Inflammatory macrophage (primary cell): ENCODE data around the gene HOXD11.

Source experiments
- DNase-seq, 2 donors: peaks; one replicate each; pipeline ENCODE4 v3.0.0-alpha.2; 2020 to 2022
- total RNA-seq, 18 experiments: gene quantifications; one replicate each; lab custom pipeline; 2026; ENCODE audit warnings: mixed read lengths in 6 of 18, inconsistent platforms in 2 of 18; lab: John Stamatoyannopoulos, UW

HOXD11 gene
- total RNA-seq, result 0 to 0.03 (median 0) reads per million in 18 experiments

DNA sequence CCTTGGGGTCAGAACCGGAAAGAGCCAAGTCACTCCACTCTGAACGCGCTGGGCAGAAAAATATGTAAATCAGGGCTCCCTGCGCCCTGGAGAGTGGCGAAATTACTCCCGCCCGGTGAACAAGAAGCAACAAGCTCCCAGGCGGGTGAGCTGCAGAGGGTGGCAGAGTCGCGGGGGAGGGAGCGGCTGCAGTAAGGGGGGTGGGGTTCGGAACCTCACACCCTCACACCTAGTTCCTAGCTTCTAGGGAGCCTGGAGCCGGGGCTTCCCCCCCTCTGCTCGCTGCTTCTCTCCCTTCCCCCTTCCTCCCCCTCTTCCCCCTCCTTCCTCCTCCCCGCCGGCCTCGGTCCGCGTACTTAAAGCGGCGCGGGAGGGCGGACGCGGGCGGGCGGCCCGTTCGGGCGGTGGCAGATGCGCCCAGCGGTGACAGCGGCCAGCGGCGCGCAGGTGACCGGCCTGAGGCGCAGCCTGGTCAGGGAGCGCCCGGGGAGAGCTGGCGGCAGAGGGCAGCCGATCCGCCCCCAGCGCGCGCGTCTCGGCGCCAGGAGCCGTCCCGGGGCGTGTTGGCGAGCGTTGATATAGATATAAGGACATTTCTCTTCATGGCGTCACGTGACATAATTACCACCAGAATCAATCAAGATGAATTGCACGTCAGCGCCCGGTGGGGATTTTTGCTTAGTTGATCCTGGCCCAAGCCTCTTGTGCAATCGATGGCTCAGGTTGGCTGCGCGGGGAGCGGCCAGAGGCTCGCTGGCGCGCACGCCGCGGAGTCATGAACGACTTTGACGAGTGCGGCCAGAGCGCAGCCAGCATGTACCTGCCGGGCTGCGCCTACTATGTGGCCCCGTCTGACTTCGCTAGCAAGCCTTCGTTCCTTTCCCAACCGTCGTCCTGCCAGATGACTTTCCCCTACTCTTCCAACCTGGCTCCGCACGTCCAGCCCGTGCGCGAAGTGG, at the start of gene HOXD11:
HOXD11 (plus strand) TSS at position 700 of the 959 bp plus-strand sequence; CDS start at position 776, 76 bp downstream.
- no peak for DNase-seq

DNA sequence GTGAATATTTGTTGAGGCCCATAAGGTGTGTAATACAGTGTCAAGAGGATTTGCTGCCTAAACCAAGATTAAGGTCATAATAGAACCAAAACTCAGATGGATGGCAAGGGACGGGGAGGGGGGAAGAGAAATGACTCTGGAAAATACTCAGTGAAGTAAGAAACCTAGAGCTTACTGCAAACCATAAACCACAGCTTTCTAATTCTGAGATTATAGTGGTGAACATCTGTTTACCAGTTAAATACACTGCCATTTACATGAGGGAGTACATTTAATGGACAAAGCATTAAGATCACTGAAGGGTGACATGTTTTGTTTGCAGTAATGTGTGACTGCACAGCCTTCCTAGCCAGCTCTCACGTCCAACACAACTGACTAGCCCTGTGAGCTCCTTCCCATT, 43.1 kb upstream of the HOXD11 start:
- no peak for DNase-seq

DNA sequence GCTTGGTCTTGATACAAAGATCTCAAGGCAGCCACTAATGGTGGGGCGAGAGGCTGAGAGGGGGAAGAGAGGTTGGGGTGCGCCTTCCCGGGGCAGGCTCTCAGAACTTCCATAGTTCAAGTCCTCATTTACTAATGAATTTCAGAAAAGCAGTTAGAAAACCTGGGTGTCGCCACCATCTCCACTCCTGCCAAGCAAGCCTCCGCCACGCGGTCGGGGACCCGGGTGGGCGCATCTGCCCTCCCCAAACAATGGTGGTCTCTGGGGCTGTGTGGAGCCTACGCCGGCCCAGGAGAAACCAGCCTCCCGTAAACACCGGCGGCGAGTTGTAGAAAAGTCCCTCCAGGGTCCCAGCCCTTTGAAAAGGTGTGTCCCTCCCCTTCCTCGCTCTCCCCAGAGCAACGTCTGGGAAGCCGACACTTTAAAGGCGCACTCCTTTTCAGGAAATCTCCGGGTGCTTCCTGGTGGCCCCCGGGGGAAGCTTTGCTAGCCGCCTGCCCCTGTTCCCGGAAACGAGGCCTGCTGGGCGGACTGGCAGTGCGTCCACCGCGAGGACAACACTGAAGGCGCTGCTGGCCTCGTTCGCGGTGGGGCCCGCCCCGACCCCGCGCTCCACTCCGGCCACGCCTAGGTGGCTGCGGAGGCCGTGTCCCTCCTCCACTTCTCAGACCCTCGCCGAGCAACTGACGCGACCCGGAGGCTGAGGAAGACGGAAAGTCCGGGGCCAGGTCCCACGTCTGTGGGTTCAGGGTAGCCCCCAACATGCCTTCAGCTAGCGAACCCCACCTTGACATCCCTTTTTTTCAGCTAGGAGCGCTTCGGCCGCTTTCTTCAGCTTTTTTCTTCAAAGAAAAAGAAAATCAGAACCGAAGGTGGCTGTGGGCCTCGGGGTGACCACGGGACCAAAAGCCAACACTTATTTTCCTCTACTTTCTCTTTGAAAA, 40.2 kb upstream of the HOXD11 start:
- DNase-seq, result no peak

DNA sequence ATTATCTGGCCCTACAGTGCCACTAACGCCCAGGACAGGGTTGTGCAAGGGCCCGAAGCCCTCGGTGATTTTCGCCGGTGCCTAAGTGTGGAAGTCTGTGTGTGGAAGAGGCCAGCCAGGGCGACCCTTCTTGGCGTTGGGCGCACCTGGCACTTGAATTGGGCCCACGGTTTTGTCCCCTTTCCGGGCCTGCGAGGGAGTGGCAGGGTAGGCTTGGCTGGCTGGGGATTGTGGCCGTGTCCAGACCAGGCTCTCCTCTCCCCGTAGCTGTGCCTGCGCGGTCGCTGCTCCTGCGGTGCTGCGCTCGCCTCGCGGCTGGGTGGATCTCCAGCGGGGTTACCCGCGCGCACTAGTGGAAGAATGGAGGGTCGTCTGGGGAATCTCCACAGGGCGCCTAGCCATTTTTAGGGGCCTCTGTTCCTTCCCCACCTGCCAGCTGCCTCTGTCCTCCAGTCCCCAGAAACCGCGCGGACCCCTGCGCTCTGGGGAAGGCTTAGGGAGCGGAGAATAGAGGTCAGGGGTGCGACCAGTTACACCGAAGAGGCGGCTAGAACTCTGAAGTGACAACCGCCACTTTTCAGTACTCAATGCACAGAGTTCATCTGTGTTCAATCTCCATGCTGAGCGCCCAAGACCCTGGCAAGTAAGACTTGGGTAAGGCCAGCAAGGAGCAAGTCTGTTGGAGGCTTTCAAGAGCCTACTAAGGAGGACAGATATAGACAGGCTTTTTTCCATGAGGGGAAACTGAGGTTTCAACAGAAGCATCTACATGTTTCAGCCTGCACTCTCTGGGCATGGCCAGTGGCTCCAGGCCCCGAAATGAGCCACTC, 39.3 kb upstream of the HOXD11 start:
- no peak for DNase-seq

DNA sequence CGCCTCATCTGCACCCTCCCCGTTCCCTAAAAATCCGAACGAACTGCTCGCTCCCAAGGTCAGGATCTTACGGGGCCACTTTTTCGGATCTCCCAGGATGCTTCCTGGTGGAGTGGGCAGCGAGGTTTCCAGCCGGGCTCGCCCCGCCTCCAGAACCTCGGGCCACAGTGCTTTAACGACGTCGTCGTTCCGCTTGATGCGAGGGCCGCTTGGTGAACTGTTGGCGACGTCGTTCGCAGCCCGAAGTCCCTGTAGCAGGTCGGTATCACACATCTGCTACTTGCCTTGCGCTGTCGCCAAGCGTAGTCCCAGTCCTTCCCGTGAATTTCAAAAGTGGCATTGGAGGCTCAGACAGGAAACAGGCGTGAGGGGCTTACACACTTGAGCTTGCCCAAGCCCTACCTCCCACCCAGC, 38.7 kb upstream of the HOXD11 start:
- no peak for DNase-seq

DNA sequence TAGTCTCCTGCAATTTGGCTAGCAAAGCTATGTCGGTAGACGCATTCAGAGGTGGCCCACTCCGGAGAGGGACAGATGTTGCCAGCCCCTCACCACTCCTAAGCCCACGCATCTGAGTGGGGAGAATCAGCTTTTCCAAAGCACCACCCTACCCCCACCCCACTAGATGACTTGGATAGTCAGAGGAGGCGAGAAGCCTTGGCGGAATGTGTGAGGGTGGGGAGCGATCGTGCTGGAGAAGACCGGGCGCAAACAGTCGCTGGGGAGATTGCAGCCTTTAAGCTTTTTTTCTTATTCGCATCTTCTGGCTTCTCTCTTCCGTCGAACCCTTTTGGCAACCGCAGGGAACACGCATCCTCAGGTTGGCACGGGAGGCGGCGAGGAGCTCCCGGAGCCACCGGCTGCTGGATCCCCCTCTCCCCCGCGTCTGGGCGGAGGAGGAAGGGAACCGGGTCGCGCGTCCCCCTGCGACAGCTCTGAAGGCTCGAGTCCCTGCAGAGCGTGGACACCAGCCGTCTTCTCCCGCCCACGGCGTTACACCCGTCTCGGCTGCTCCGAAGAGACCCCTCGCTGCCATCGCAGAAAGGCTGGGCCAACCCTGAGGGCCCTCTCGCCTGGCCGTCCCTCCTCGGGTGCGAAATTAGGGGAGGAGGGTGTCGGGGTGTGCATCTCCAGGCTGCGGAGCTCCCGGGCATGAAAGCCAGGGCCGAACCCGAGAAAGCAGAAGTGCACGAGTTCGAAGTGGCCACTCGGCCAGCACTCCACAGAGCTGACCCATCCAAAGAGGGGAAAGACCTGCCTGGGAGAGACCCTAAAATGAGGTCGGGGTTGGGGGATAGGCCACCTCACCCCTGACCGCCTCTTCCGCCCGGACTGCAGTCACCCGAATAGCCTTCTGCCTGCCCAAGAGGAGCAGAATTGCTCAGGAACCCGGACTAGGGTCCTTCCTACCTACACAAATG, 35.5 kb upstream of the HOXD11 start:
- no peak for DNase-seq

DNA sequence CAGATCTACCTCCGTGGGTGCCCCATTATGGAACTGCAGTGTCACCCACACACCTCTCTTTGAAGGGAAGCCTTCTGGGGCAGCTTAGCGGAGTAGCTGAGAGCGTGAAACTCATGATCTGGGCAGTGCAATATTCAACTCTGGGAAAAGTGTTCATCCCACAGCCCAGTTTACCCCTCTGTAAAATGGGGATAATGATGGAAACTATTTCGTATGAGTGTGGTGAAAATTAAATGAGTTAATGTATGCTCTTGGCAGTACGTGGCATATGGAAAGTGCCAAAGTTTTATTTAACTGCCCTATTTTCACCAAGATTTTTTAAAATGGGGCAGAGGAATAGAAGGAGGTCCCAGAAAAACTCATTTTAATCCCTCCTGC, 34.8 kb upstream of the HOXD11 start:
- DNase-seq, result no peak

DNA sequence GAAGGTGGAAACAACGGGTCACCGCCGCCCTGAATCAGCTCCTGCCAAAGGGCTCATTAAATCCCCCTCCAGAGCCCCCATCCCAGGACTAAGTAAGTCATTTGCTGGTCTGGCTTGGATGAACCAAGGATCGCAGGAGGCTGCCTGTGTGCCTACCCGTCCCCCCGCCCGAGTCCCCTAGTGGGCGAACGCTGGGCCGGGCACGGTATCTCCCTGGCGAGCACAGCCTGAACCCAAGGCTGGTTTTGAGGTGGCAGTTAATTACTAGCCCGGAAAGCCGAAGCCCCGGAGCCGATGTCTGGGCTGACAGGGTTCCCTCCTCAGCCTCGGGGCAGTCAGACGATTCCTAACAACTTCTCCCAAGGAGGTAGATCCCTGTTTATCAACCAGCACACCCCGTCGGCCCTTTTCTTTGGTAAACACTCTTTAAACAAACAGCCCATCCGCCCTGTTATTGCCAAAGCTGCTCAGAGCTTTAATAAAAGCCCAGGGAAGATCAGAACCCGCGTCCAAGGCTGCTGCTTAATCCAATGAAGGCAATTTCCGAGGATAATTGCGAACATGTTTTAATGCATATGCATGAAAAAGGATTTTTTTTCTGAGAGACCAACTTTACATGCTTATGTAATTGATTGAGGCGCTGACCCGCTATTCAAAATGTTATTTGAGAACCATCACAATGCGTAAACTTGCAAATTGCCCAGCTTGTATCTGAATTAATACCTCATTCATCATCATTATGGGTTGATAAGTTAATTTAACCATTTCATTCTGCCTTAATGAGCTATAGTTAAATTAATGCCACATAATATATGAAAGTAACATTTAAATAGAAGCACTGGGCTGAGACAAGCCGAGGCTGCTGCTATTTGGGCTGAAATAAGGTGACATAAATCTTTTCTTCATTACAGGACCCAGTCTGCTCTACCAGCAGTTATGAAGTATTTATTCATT, 33.9 kb upstream of the HOXD11 start:
- no peak for DNase-seq

DNA sequence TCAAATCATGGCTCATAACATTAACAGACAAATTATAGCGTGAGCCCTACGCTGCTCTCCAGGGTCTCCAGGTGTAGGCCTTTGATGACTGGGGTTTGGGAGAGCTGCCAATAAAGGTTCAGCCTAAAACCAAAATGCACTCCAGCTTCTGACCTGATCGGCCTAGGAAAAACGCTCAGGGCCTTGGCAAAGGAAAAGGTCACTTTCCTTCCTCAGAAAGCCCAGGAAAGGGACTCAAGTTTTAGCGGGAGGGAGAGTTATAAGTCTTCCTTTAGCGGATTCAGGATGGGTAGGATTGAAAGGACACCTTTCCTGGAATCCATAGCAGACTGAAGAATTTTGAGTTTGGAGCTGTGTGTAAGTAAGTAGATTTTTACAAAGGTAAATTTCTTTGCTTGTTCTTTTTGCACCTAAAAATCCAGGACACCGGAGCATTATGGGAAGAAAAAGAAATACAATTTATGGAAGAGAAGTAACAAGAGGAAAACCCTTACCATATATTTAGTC, 32.1 kb upstream of the HOXD11 start:
- no peak for DNase-seq

DNA sequence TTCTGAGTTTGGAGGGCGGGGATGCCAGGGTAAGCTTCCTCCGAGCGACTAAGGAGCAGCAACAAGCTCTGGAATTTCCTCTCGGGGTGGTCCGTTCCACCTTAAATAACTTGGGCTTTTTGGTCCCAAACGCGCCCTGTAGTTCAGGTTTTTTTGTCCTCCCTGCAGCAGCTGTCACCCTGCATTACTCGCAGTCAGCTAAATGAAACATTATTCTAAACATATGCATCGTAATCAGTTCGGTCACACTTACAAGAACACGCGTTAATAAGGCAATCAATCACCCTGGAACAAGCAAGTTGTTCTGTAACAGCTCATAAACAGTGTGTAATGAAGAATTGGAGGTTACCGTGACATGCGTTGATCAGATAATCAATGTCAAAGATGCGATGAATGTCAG, 31.6 kb upstream of the HOXD11 start:
- DNase-seq, result no peak

DNA sequence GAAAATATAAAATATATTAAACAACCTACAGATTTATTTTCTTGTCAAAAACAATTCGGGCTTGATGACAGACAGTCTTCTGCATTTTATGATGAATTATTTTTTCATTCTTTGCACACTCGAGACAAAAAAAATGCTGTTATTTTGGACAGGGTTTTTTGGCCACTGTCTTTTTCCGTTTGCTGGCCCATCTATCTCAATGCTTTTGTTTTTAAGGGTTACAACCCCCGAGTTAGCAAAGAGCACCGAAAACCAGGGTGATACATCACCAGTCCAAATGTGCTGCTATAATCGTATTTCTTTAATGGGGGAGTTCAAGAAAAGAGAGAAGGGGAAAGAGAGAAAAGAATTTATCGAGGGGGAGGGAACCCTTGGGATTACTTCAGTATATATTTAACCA, 31.0 kb upstream of the HOXD11 start:
- DNase-seq, result no peak

DNA sequence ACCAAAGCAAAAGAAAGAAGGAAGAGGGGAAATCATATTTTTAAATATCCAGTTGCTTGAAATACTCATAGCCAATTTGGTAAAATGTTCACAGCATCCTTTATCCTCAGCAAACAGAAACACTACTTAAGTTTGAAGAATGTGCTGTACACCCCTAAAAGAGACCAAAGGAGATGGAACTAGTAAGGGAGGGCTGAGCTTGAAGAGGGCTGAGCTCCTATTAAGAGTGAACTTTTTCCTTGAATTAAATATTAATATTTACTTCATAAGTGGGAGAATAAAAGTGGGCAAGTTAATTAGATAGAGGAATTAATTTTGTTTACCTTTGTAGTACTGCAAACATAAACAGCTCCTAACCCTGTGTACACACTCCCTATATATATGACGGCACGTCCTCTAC, 30.3 kb upstream of the HOXD11 start:
- DNase-seq, result no peak

DNA sequence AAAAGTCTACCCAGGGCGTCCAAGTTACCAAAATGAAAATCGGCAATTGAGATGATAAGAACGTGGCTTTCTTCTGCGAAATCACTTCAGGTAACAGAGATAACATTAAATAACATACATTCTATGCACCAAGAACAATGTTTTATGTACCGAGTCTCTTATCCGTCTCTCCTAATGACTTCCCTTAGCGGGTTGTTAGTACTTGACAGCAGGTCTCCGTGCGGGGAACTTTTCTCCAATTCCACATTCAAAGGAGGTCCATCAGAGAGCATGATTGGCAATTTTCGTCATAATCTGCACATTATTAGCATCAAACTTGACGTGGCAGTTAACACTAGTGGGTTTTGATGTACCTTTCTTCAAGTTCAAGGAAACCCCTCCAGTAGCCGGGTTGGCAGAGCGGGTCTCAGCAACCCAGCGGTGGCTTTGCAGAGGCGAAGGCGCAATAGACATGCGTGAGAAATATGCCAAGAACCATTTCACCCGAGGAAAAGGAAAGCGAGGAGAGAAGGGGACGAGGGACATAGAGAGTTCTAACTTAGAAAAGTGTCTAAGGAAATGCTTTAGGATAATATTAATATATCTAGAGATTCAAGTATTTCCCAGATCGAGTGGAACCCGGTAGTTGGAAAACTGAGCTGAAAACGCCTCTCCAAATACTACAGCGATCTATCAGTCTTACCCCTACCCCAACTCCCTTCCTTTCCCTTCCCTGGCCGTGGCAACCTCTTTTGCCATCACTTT, 28.4 kb upstream of the HOXD11 start:
- no peak for DNase-seq

DNA sequence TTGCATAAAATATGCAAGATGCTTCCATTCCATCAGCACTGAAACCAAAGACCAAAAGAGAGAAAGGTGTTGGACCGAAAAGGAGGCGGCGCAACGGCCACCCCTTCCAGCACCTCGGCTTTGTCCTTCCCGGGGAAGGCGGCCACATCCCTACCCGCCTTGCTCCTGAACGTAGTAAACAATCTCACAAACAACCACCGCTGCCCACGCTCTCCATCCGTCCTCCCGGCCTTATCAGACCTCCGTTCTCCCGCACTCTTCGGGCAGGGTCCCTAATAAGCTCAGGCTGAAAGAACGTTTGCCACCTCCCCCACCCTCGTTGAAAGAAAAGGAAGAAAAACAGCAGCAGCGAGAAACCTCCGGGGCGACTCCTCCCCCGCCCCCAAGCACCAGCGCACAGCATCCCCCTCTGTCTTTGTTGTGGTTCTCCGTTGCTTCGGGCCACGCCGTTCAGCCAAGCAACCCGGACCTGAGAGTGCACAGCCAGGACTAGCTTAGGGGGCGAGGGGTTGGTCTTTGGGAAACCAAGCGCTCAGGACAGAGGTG, 27.7 kb upstream of the HOXD11 start:
- DNase-seq, result no peak

DNA sequence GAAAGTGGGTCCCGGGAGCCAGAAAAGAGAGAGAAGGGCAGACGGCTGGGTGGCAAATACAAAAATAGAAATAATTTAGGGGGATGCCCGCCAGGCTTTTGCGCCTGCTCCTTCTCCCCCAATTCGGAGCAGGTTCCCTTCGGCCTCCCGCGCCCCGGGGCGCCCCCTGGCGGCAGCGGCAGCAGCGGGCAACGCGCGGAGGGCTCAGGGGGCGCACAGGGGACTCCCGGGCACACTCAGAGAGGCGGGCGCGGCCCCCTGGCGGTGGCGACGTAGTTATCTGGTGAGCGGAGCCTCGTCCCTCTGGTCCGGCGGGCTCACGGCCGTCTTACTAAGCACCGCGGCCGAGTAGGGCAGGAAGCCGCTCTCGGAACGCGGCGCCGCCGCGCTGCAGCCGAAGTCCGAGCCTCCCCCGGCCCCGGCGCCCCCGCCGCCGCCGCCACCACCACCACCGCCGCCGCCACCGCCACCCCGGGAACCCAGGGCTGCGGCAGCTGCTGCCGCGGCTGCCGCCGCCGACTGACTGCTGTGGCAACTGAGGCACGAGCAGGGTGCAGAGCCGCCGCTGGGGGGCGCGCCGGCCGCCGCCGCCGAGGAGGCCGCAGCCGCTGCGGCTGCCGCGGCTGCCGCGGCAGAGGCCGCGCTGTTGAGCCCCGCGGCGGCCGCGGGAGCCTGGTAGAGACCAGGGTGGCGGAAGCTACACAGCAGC, 27.1 kb upstream of the HOXD11 start:
- no peak for DNase-seq

DNA sequence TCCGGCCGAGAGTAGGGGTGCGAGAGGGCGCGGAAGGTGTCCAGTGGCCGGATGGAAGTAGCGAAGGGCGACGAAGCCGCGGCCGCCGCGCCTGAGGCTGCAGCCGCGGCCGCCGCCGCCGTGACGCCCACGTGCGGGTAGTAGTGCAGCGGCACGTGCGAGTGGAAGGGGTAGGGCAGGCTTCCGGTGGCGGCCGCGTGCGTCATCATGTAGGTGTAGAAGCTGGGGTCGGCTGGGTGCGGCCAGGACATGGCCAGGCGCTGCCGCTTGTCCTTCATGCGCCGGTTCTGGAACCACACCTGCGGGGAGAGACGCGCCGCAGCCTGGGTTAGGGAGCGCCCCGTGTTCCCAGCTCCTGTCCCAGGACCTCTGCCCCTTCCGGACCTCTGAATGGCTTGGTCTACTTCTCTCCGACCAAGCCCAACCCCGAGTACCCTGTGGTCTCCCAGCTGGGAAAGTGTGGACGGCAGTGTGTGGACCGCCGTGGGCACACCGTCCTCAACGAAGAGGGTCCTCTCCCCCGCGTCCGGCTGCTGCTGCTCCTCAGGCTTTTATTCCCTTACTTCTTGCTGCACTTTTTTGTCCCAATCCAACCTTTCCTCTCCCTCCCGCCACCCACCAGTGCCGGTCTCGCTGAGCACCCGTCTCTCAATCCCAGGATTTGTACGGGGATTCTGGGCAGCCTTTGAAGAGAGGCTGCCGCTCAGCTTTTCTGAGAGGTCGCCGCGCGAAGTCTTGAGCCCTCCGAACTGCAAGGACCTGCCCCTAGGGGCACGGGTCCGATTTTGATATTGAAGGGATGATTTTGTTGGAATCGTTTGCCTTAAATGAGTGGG, 26.3 kb upstream of the HOXD11 start:
- DNase-seq, result no peak

DNA sequence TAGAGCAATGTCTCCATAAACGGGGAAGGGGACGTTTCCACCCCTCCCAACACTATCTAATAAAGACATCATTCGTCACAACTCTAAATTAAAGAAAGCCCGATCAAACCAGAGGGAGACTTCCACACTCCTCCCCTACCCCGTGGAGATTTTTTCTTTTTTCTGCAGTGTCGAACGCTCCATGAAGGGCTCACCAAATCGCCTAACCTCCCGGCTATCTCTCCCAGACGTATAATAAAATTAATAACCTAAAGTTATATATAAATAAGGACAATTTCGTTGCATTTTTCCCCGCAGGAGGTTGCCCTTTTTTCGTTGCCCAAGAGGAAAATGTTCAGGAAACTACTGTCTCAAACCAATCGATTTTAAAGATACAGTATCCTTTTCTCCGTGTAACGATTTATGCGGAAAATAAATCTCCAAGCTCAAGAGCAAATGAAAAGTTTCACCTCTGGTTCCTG, 25.7 kb upstream of the HOXD11 start:
- no peak for DNase-seq
